GM19035 (cell line): ENCODE measurements around the gene GPI.

Experiments used
- ATAC-seq: cut with Tn5 transposase; IDR thresholded peaks from one replicate; pipeline ENCODE4 v1.9.1; 2021; ENCODE audit not compliant: unreplicated experiment

The GPI gene

GRCh38 chr19:34402074-34402600, 37.1 kb downstream of the GPI start:
- ATAC-seq: no peak

GRCh38 chr19:34403784-34404108, 38.8 kb downstream of the GPI start:
- peak; percentile 24 for ATAC-seq

DNA sequence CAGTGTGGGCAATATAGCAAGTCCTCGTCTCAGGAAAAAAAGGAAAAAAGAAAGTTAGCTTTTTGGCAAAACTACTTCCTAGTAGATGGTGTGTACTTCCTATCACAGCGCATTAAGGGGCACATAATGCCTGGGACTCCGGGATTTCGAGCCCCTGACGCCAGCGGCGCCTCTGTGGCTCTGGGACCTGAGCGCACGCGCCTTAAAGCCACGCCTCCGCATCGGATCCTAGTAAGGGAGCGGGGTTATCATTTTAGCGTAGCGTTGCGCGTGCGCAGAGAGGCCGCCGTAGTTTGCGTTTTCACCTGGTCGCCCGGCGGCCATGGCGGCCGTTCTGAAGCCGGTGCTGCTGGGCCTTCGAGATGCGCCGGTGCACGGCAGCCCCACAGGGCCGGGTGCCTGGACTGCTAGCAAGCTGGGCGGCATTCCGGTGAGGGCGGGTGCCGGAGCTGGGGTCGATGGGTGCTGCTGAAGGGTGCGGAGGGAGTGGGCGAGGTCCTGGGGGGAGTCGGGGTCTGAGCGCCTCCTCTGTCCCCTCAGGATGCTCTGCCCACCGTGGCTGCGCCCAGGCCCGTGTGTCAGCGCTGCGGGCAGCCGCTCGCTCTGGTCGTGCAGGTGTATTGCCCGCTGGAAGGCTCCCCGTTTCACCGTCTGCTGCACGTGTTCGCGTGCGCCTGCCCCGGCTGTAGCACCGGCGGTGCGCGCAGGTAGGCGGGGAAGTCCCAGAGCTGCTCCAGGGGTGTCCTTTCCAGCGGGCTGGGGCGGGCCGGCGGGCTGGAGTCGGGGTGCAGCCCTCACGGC, 39.3 kb downstream of the GPI start, which contains the start of gene PDCD2L:
Gene PDCD2L (plus strand): TSS at position 291 of the 801 bp plus-strand sequence. CDS start 32 bp downstream, at position 323.
- peak; percentile 87 for ATAC-seq

DNA sequence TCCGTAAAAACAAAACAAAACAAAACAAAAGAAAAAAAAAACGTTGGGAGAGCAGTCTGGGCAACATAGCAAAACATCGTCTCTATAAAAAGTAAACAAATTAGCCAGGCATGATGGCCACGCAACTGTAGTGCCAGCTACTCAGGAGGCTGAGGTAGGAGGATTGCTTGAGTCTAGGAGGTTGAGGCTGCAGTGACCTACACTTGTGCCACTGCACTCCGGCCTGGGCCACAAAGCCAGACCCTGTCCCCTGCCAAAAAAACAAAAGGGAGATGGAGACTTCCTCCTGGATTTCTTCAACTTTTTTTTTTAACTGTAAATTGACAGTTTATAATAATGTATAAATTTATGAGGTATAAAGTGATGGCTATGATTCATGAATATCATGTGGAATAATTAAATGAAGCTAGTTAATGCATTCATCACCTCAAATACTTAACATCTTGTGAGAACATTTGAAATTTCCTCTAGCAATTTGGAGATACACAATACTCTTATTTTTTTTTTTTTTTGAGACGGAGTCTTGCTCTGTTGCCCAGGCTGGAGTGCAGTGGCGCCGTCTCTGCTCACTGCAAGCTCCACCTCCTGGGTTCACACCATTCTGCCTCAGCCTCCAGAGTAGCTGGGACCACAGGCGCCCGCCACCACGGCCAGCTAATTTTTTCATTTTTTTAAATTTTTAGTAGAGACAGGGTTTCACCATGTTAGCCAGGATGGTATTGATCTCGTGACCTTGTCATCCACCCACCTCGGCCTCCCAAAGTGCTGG, 41.1 kb downstream of the GPI start:
- ATAC-seq: no peak

DNA sequence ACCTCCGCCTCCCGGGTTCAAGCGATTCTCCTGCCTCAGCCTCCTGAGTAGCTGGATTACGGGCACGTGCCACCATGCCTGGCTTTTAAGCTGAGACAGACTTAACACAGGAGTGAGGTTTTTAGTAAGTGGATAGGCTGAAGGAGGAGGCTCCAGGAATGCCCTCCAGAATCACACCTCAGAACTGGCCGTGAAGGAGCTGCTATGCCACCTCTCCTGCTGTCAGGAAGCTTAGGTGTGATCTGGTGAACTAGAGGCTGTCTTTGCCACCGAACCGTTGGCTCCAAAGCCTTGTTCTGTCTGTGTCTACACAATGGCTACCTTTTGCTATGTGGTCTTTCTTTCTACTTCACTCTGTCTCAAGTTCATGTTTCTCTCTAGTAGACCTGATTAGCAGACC, 43.4 kb downstream of the GPI start:
- no peak for ATAC-seq

- ATAC-seq: no peak
Observed at GRCh38 chr19:34409189-34410164, 44.5 kb downstream of the GPI start.

DNA sequence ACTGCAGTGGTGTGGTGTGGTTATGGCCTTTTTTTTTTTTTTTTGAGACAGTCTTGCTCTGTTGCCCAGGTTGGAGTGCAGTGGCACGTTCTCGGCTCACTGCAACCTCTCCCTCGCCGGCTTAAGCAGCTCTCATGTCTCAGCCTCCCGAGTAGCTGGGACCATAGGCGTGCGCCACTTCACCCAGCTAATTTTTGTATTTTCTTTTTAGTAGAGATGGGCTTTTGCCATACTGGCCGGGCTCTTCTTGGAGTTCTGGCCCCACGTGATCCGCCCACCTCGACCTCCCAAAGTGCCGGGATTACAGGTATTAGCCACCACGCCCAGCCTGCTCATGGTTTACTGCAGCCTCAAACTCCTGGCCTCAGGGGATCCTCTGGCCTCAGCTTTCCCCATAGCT, 46.2 kb downstream of the GPI start:
- ATAC-seq: no peak

- ATAC-seq: no peak
Observed at GRCh38 chr19:34416021-34416545, 51.1 kb downstream of the GPI start.

- ATAC-seq: no peak
Observed at GRCh38 chr19:34418300-34418699, 53.3 kb downstream of the GPI start.

DNA sequence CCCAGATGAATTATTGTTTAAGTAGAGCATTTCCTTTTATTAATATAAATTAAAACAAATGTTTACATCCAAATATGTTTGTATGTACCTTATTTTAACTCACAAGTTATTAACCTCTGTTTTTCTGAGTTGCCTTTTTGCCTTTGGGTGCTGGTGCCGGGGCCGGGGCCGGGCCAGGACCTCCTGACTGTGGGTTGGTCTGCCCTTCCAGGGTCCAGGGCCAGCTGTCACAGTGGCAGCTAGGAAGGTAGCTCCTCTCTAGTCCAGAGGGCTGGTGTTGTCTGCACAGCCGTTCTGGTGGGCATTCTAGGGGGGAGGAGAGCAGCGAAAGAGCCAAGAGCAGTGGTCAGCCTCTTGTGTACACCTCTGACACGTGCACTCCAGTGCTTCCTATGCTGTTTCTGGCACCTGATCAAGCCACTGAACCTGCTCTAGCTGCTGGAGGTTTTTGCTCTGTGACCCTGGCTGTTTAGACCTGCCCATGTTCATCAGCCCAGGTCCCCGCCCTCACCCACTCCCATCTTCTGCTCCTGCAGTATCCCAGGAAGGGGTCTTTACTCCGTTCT, 61.2 kb downstream of the GPI start:
- ATAC-seq: no peak

GRCh38 chr19:34428549-34429285, 63.7 kb downstream of the GPI start:
- peak; percentile 53 for ATAC-seq

- ATAC-seq: no peak
Observed at GRCh38 chr19:34429553-34429952, 64.6 kb downstream of the GPI start.

DNA sequence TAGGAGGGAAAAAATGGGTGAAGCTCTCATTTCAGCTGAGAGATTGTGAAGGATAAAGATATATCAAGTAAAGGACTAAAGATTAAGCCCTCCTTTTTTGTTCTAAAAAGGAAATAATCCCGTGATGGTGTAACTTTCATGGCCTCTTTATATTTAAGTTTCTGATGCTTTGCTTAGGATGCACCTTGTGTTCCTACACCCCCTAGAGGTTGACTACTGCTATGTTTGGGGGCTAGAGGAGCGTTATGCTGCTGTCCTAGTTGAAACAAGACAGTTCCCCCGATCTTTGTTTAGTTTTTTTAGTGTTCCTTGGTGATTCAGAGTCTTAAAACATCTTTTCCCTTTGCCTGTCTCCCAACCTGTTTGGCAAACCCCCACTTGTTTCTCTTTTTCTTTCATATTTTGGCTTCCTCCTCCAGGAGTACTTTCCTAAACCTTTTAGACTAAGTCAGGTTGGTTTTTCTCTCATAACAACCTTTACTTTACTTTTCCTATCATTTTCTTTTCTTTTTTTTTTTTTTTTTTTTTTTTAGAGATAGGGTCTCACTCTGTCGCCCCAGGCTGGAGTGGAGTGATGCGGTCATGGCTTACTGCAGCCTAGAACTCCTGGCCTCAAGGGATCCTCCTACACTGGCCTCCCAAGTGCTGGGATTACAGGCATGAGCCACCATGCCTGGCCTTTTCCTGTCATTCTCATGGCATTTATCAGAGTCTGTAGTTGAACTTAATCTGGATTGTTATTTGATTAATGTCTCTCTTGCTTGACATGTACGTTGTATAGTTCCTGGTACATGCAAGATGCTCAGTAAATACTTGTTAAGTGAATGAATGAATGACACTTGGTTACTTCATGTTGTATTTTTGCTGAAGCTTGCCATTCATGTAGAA, 66.0 kb downstream of the GPI start:
- ATAC-seq: no peak

GRCh38 chr19:34431681-34432402, 66.8 kb downstream of the GPI start:
- no peak for ATAC-seq

GRCh38 chr19:34432797-34433196, 67.8 kb downstream of the GPI start:
- ATAC-seq: no peak

DNA sequence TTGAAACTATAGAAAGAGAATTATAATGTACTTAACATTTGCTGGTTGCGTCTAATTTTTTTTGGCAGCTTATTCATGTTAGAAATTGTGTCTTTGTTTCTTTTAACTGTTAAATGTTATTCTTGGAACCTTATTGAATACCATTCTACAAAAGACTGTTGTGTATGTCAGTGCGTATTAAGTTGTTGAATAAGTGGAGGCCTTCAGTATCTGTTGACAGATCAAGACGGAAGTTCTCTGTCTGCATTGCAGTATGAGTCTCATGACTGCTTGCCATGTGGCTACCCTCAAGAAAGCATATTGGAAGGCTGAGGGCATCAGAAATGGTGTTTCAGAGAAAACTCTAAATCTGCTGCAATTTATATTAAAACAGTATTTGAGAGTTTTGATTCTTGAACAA, 71.7 kb downstream of the GPI start:
- ATAC-seq: no peak

GRCh38 chr19:34448191-34448590, 83.2 kb downstream of the GPI start:
- ATAC-seq: no peak
